Astrocyte (in vitro differentiated cells and primary cell): ENCODE results near the gene DERL3.

Experiments used
- EZH2 ChIP-seq: IDR thresholded peaks from 2 replicates; pipeline ENCODE4 v1.6.1; 2012; ENCODE audit warnings: mild to moderate bottlenecking, low read length, inconsistent platforms; ENCODE audit not compliant: insufficient read depth
- TF ChIP-seq, protein P1 (sequence below): IDR thresholded peaks from 2 replicates; pipeline ENCODE4 v1.5.1; 2011; ENCODE audit warnings: low read depth, mild to moderate bottlenecking, inconsistent platforms, low read length, moderate library complexity; ENCODE audit not compliant: insufficient read depth

GRCh38 chr22:23820748-23821211 is 18.0 kb downstream of the DERL3 start:
- TF ChIP-seq, protein P1, sequence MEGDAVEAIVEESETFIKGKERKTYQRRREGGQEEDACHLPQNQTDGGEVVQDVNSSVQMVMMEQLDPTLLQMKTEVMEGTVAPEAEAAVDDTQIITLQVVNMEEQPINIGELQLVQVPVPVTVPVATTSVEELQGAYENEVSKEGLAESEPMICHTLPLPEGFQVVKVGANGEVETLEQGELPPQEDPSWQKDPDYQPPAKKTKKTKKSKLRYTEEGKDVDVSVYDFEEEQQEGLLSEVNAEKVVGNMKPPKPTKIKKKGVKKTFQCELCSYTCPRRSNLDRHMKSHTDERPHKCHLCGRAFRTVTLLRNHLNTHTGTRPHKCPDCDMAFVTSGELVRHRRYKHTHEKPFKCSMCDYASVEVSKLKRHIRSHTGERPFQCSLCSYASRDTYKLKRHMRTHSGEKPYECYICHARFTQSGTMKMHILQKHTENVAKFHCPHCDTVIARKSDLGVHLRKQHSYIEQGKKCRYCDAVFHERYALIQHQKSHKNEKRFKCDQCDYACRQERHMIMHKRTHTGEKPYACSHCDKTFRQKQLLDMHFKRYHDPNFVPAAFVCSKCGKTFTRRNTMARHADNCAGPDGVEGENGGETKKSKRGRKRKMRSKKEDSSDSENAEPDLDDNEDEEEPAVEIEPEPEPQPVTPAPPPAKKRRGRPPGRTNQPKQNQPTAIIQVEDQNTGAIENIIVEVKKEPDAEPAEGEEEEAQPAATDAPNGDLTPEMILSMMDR = no peak
- no peak for TF ChIP-seq EZH2
